Measurements from ENCODE around the gene PHLPP1. TPM values are rescaled to one million over a fixed set of nuclear protein-coding genes. Genes with fewer than 3 reads are reported as not detected.

The PHLPP1 gene
- total RNA-seq, 6 donors from 2014 or later = 8.2 to 15.5 (median 13.2) TPM

GRCh38 chr18:63025251-63026090, 310.1 kb downstream of the PHLPP1 start:
- H3K4me3 ChIP-seq = no peak overlapping the region
- H3K27me3 ChIP-seq = no peaks in the 10 kb centered on the region
- peak in 1 of 2 donors; percentile 37 for ATAC-seq (ENCODE audit: low FRiP score in 2 of 2)
- H3K4me1 ChIP-seq = no peaks in the 10 kb centered on the region
- TF ChIP-seq CTCF (IDR thresholded peaks at IDR 0.05) (no peak), POLR2AphosphoS5 (IDR thresholded peaks at IDR 0.05) (no peak), EP300 (IDR thresholded peaks at IDR 0.05) (no peak), POLR2A (IDR thresholded peaks at IDR 0.05) (no peak)
- H3K9me3 ChIP-seq = no peaks in the 10 kb centered on the region
- no peaks in the 10 kb centered on the region for H3K36me3 ChIP-seq
- DNase-seq = no peak
- H3K27ac ChIP-seq = no peak overlapping the region
- WGBS, 2 donors = 55 to 67% methylated on average over 9 to 12 of the region's 12 CpGs

DNA sequence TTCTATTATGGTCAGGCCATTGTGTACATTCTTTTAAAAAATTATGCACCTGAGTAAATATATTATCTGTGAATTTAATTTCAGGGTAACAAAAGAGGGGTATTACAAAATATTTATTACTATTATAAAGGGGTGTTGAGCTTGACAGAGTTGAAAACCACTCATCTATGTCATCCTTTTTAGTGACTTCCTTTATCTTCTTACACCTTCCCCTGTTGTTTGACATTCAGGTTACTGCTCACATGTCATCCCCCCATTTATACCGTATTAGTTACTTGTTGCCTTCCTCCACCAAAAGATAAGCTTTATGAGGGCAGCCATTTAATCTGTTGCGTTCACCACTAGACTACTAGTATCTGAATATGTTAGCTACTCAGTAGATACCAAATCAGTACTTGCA, 313.0 kb downstream of the PHLPP1 start:
- TF ChIP-seq POLR2AphosphoS5 (IDR thresholded peaks at IDR 0.05) = no peak
- no peak for TF ChIP-seq POLR2A (IDR thresholded peaks at IDR 0.05)
- TF ChIP-seq EP300 (IDR thresholded peaks at IDR 0.05) = no peak
- no peak for TF ChIP-seq CTCF (IDR thresholded peaks at IDR 0.05)
- Histone ChIP-seq H3K27me3 (no peaks in the 10 kb centered on the region), H3K27ac (no peak overlapping the region), H3K9me3 (no peaks in the 10 kb centered on the region), H3K4me1 (no peaks in the 10 kb centered on the region), H3K4me3 (no peak overlapping the region), H3K36me3 (no peaks in the 10 kb centered on the region)
- DNase-seq = no peak
- no peak for ATAC-seq (ENCODE audit: low FRiP score in 2 of 2)
- 80 to 83% methylated on average over 2 of the region's 2 CpGs for WGBS, 2 donors

Small RNA genes within 50 kb of the gene (small RNA-seq; reads per million reads assigned to genes)
- 0 reads per million in 4 donors for gene RNU6-142P

Other genes starting within 250 kb of the PHLPP1 start
- 10 to 100 TPM; 29.9 to 60.8 (median 40.6) TPM for gene ZCCHC2, start 192.5 kb upstream of the PHLPP1 start, total RNA-seq

Measured in upper lobe of left lung (tissue), 6 donors.